ENCODE results near the gene PIGP. TPM values are rescaled to one million over a fixed set of nuclear protein-coding genes. Genes with fewer than 3 reads are reported as not detected.
"Not testable (repeated sequence)": the region's sequence is repeated elsewhere in the genome, so short reads cannot be mapped to it uniquely, and the experiment has no call there.

Gene PIGP
- total and polyA plus RNA-seq, 4 donors = 20.2 to 27.6 (median 22.4) TPM

DNA sequence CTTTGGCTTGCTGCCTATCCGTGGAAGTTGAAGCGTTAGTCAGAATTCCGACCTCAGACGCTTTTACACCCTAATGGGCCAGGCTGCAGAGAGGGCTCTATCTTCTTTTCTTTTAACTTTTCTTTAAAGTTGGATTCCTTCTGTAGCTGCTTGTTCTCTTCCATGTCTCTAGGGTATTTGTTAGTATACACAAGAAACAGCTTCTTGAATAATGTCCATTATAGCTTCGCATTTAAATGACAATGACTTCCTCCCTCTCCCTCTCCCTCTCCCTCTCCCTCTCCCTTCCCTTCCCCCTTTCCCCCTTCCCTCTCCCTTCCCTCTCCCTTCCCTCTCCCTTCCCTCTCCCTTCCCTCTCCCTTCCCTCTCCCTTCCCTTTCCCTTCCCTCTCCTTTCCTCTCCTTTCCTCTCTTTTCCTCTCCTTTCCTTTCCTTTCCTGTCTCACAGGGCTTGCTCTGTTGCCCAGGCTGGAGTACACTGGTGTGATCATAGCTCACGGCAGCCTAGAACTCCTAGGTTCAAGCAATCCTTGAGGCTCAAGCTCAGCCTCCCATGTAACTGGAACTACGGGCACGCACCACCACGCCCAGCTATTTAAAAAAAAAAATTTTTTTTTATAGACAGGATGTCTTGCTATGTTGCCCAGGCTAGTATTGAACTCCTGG, 33.3 kb downstream of the PIGP start:
- H3K4me3 ChIP-seq (ENCODE audit: low read depth, low read length) = no peak overlapping the region
- no peak overlapping the region for H3K27ac ChIP-seq (ENCODE audit: low read depth, low read length)
- DNase-seq (ENCODE audit: low read depth in 4 of 6, low spot score in 6 of 6) = no peak
- no peaks in the 10 kb centered on the region for H3K4me1 ChIP-seq (ENCODE audit: control insufficient read depth, insufficient read depth, low read length)
- 35% methylated on average over 2 of the region's 9 CpGs for WGBS (ENCODE audit: insufficient coverage)
- H3K36me3 ChIP-seq (ENCODE audit: control insufficient read depth, insufficient read depth, low read length) = no peaks in the 10 kb centered on the region
- H3K27me3 ChIP-seq (ENCODE audit: control insufficient read depth, insufficient read depth, low read length) = no peaks in the 10 kb centered on the region
- no peaks in the 10 kb centered on the region for H3K9me3 ChIP-seq (ENCODE audit: control insufficient read depth, insufficient read depth, low read length)

DNA sequence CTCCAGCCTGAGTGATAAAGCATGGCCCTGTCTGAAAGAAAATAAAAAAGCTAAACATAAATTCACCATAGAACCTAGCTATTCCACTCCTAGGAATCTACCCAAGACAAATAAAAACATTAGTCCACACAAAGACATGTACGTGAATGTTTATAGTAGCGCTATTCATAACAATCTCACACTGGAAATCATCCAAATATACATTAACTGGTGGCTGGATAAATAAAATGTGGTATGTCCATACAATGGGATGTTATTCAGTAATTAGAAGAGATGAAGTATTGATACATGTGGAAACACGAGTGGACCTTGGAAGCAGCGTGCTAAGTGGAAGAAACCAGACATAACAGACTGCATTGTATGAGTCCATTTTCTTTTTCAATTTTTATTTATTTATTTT, 36.7 kb downstream of the PIGP start:
- no peaks in the 10 kb centered on the region for H3K27me3 ChIP-seq (ENCODE audit: control insufficient read depth, insufficient read depth, low read length)
- H3K27ac ChIP-seq (ENCODE audit: low read depth, low read length) = no peak overlapping the region
- no peak overlapping the region for H3K4me3 ChIP-seq (ENCODE audit: low read depth, low read length)
- H3K36me3 ChIP-seq (ENCODE audit: control insufficient read depth, insufficient read depth, low read length) = no peaks in the 10 kb centered on the region
- no peak for DNase-seq (ENCODE audit: low read depth in 4 of 6, low spot score in 6 of 6)
- H3K4me1 ChIP-seq (ENCODE audit: control insufficient read depth, insufficient read depth, low read length) = no peaks in the 10 kb centered on the region
- no CpG with 5 or more reads among the region's 4 CpGs for WGBS (ENCODE audit: insufficient coverage)
- H3K9me3 ChIP-seq (ENCODE audit: control insufficient read depth, insufficient read depth, low read length) = no peaks in the 10 kb centered on the region

DNA sequence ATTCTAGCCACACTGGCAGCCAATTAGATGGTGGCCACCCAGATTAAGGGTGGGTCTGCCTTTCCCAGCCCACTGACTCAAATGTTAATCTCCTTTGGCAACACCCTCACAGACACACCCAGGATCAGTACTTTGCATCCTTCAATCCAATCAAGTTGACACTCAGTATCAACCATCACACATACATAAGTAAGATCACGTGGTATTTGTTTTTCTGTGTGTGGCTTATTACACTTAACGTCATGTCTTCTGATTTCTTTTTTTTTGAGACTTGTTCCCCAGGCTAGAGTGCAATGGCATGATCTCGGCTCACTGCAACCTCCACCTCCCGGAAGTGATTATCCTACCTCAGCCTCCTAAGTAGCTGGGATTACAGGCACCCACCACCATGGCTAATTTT, 38.5 kb downstream of the PIGP start:
- H3K4me1 ChIP-seq (ENCODE audit: control insufficient read depth, insufficient read depth, low read length); H3K4me3 ChIP-seq (ENCODE audit: low read depth, low read length); H3K36me3 ChIP-seq (ENCODE audit: control insufficient read depth, insufficient read depth, low read length); H3K9me3 ChIP-seq (ENCODE audit: control insufficient read depth, insufficient read depth, low read length); H3K27me3 ChIP-seq (ENCODE audit: control insufficient read depth, insufficient read depth, low read length); H3K27ac ChIP-seq (ENCODE audit: low read depth, low read length); DNase-seq (ENCODE audit: low read depth in 4 of 6, low spot score in 6 of 6): not testable (repeated sequence)
- no CpG with 5 or more reads among the region's 4 CpGs for WGBS (ENCODE audit: insufficient coverage)

DNA sequence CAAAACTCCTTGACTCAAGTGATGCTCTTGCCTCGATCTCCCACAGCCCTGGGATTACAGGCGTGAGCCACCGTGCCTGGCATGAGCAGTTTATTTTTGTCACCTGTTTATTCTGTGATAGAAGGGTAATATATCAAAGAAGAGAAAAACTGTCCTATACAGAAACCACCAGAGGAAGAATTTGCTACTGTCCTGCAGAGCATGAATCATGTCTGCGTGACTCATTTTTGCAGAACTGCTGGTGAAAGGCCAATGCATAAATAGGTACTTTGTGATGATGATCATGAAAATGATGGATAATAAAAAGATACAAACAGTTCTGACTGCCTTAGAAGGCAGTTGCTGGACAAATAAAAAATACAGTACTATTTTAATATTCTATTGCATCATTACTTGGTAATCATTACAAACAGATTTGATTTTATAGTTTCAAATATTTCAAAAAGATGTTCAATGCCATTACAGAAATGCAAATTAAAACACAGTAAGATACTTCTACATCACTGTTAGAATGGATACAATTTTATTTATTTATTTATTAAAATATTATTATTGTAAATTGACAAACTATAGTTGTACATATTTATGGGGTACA, 39.9 kb downstream of the PIGP start:
- Histone ChIP-seq H3K4me1 (ENCODE audit: control insufficient read depth, insufficient read depth, low read length) (no peaks in the 10 kb centered on the region), H3K27me3 (ENCODE audit: control insufficient read depth, insufficient read depth, low read length) (no peaks in the 10 kb centered on the region), H3K27ac (ENCODE audit: low read depth, low read length) (no peak overlapping the region), H3K4me3 (ENCODE audit: low read depth, low read length) (no peak overlapping the region), H3K9me3 (ENCODE audit: control insufficient read depth, insufficient read depth, low read length) (no peaks in the 10 kb centered on the region), H3K36me3 (ENCODE audit: control insufficient read depth, insufficient read depth, low read length) (no peaks in the 10 kb centered on the region)
- WGBS (ENCODE audit: insufficient coverage) = 67% methylated on average over 1 of the region's 4 CpGs
- peak in 1 of 6 donors; percentile 7 for DNase-seq (ENCODE audit: low read depth in 4 of 6, low spot score in 6 of 6)

DNA sequence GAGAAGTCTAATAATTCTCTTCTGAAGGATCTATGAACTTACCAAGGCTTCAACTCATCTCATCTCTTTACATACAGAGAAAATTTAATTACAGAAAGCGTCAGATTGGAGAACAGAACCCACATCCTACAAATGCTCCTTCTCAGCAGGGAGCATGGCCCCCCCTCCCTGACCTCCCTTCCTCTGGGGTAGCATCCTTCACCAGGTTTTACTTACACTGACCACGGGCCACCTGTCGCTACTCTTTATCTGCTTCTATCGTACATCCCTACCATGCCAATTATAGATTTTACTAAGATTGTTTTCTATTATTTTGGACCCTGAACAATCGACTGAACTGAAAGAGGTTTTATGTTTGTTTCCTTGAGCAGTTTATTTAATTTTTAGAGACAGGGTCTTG, 40.6 kb downstream of the PIGP start:
- Histone ChIP-seq H3K9me3 (ENCODE audit: control insufficient read depth, insufficient read depth, low read length) (no peaks in the 10 kb centered on the region), H3K4me3 (ENCODE audit: low read depth, low read length) (no peak overlapping the region), H3K4me1 (ENCODE audit: control insufficient read depth, insufficient read depth, low read length) (no peaks in the 10 kb centered on the region), H3K36me3 (ENCODE audit: control insufficient read depth, insufficient read depth, low read length) (no peaks in the 10 kb centered on the region), H3K27ac (ENCODE audit: low read depth, low read length) (no peak overlapping the region), H3K27me3 (ENCODE audit: control insufficient read depth, insufficient read depth, low read length) (no peaks in the 10 kb centered on the region)
- DNase-seq (ENCODE audit: low read depth in 4 of 6, low spot score in 6 of 6) = no peak
- WGBS (ENCODE audit: insufficient coverage) = 79% methylated on average over 2 of the region's 5 CpGs

DNA sequence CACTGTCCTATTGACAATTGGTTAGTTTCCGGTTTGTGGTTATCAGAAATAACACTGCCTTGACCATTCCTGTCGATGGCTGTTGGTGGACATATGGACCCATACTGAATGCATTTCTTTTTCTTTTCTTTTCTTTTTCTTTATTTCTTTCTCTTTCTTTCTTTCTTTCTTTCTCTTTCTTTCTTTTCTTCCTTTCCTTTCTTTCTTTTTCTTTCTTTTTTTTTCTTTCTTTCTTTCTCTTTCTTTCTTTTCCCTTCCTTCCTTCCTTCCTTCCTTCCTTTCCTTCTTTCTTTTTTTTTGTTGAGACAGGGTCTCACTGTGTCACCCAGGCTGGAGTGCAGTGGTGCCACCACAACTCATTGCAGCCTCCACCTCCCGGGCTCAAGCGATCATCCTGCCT, 42.0 kb downstream of the PIGP start:
- no peaks in the 10 kb centered on the region for H3K27me3 ChIP-seq (ENCODE audit: control insufficient read depth, insufficient read depth, low read length)
- no peak overlapping the region for H3K27ac ChIP-seq (ENCODE audit: low read depth, low read length)
- DNase-seq (ENCODE audit: low read depth in 4 of 6, low spot score in 6 of 6) = no peak
- no peaks in the 10 kb centered on the region for H3K9me3 ChIP-seq (ENCODE audit: control insufficient read depth, insufficient read depth, low read length)
- H3K4me1 ChIP-seq (ENCODE audit: control insufficient read depth, insufficient read depth, low read length) = no peaks in the 10 kb centered on the region
- H3K36me3 ChIP-seq (ENCODE audit: control insufficient read depth, insufficient read depth, low read length) = no peaks in the 10 kb centered on the region
- no peak overlapping the region for H3K4me3 ChIP-seq (ENCODE audit: low read depth, low read length)
- WGBS (ENCODE audit: insufficient coverage) = 86% methylated on average over 1 of the region's 4 CpGs

DNA sequence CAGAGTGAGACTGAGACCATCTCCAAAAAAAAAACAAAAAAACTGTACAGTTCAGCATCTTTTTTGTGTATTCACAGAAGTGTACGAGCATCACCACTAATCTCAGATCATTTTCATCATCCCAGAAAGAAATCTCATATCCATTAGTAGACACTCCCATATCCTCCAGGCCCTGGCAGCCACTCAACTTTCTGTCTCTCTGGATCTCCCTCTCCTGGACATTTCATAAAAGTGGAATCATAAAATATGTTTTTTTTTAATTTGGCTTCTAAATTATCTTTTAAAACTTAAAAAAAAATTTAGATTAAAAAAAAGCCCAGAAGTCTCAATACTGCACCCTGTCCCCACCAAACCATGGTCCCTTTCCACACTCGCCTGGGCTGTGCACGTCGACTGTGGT, 44.3 kb downstream of the PIGP start:
- Histone ChIP-seq H3K9me3 (ENCODE audit: control insufficient read depth, insufficient read depth, low read length) (no peaks in the 10 kb centered on the region), H3K4me3 (ENCODE audit: low read depth, low read length) (no peak overlapping the region), H3K27ac (ENCODE audit: low read depth, low read length) (no peak overlapping the region), H3K36me3 (ENCODE audit: control insufficient read depth, insufficient read depth, low read length) (no peaks in the 10 kb centered on the region), H3K27me3 (ENCODE audit: control insufficient read depth, insufficient read depth, low read length) (no peaks in the 10 kb centered on the region), H3K4me1 (ENCODE audit: control insufficient read depth, insufficient read depth, low read length) (no peaks in the 10 kb centered on the region)
- 83% methylated on average over 4 of the region's 4 CpGs for WGBS (ENCODE audit: insufficient coverage)
- DNase-seq (ENCODE audit: low read depth in 4 of 6, low spot score in 6 of 6) = peak in 1 of 6 donors; percentile 22

DNA sequence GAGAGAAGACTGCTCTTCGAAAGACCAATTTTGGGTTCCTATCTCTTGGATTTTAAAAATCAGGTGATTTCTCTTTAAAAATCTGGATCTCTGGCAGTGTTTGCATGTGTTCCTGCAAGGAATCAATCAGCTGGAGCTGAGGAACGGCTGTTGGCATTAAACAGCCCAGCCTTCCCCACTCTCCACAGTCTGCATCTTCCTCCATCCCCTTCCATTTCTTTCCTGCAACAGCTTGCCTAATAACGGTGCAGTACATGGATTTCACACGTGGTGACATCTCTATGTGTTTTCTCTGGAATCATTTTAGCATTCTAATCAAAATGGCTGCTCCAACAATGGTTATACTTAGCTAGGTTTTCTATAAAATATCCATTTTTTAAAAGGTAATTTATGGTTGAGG, 46.4 kb downstream of the PIGP start:
- Histone ChIP-seq H3K4me1 (ENCODE audit: control insufficient read depth, insufficient read depth, low read length) (no peaks in the 10 kb centered on the region), H3K36me3 (ENCODE audit: control insufficient read depth, insufficient read depth, low read length) (no peaks in the 10 kb centered on the region), H3K9me3 (ENCODE audit: control insufficient read depth, insufficient read depth, low read length) (no peaks in the 10 kb centered on the region), H3K27ac (ENCODE audit: low read depth, low read length) (peak overlapping the region; percentile 6), H3K4me3 (ENCODE audit: low read depth, low read length) (no peak overlapping the region), H3K27me3 (ENCODE audit: control insufficient read depth, insufficient read depth, low read length) (no peaks in the 10 kb centered on the region)
- whole genome bisulfite sequencing (ENCODE audit: insufficient coverage) = 13% methylated on average over 2 of the region's 4 CpGs
- DNase-seq (ENCODE audit: low read depth in 4 of 6, low spot score in 6 of 6) = peak in 2 of 6 donors; percentile 13 to 79

DNA sequence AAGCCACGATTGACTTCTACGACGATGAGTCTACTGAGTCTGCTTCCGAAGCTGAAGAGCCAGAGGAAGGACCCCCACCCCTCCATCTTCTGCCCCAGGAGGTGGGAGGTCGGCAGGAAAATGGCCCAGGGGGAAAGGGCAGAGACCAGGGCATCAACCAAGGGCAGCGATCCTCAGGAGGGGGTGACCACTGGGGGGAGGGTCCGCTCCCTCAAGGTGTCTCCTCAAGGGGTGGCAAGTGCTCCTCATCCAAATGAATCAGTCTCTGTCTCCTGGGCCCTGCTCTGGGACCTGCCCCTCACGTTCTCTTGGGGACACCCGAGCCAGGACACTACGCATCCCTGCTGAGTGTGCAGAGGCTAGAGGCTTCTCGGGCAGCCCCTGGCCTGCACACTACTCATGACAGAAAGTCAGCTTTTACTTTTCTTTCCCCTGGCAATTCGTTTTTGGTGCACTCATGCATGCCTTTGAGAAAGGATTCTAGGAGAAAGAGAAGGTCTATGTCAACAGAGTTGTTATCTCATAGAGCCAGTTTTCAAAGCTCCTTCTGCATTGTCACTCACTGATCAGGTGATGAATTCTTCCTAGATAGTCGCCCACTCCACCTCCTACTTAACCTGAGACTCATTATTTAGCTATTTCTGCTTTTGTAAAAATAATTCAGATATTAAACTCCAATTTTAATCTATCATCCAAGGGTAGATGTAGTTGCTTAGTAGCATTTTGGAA, 54.8 kb downstream of the PIGP start:
- H3K27me3 ChIP-seq (ENCODE audit: control insufficient read depth, insufficient read depth, low read length) = no peaks in the 10 kb centered on the region
- H3K27ac ChIP-seq (ENCODE audit: low read depth, low read length) = no peak overlapping the region
- H3K36me3 ChIP-seq (ENCODE audit: control insufficient read depth, insufficient read depth, low read length) = peaks cover 4% of the 10 kb centered on the region
- no peak overlapping the region for H3K4me3 ChIP-seq (ENCODE audit: low read depth, low read length)
- H3K4me1 ChIP-seq (ENCODE audit: control insufficient read depth, insufficient read depth, low read length) = no peaks in the 10 kb centered on the region
- H3K9me3 ChIP-seq (ENCODE audit: control insufficient read depth, insufficient read depth, low read length) = no peaks in the 10 kb centered on the region
- 78% methylated on average over 9 of the region's 13 CpGs for WGBS (ENCODE audit: insufficient coverage)
- no peak for DNase-seq (ENCODE audit: low read depth in 4 of 6, low spot score in 6 of 6)
